ENCODE measurements around the gene BRI3. TPM values are rescaled to one million over a fixed set of nuclear protein-coding genes. Genes with fewer than 3 reads are reported as not detected.

BRI3 gene
- total RNA-seq, 1 experiment from 2014 or later, result 84.1 TPM

DNA sequence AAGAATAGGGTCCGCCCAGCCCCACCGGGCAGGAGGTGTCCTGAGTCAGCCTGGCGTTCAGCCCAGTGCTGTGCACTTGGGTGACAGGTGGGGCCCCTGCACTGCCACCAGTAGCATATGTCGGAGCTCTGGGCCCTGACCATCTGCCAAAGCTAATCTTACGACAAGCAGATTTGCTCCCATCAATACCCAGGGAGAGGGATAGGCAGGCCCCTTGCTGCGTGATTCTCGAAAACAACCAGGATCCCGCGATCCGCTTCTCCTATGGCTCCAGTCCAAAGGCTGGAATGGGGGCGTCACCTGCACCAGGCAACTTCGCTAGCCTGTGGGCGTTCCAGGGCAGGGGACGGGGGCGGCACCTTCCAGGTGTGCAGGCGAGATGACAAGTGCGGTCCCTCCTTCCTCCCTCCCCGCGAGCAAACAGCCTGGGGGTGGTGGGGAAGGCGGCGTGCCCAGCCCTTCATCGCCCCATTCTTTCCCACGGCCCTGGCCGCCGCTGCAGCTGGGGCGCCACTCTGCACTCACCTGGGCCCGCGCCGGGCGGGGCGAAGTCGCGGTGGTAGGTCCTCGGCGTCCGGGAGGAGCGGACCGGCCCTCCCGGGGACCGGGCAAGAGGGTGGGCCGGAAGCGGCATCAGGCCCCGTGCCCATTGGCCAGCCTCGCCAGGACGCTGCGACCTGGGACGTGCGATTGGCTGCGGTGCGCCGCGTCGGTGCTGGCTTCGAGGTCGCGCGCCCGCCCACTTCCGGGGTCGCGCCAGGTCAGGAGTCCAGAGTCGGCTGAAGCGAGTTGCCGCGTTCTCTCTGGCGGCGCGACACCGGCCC, 29.7 kb upstream of the BRI3 start, which contains the start of gene TECPR1:
Gene TECPR1, minus strand, starts transcription at position 632 of the 824 bp plus-strand sequence. CDS start 6,086 bp downstream, outside the sequence.
- DNase-seq (ENCODE audit: extremely low read depth, low read depth), result peak; percentile 88

- no peak for DNase-seq (ENCODE audit: extremely low read depth, low read depth)
These were observed 28.9 kb upstream of the BRI3 start for GRCh38 chr7:98252425-98253054.

DNA sequence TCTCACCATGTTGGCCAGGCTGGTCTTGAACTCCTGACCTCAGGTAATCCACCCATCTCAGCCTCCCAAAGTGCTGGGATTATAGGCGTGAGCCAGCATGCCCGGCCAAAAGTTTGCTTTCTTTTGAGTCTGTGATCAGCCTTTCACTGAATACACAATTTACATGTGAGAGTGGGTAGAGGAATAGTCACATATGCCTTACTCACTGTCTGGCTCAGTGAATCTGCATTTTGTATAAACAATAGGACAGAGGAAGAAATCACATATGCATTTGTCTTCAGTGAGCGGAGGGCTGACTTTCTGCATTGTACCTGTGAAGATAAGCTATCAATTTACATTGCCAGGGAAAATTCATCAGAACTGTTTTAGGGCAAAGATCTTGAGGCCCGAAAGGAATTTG, 27.0 kb upstream of the BRI3 start:
- no peak for DNase-seq (ENCODE audit: extremely low read depth, low read depth)

DNA sequence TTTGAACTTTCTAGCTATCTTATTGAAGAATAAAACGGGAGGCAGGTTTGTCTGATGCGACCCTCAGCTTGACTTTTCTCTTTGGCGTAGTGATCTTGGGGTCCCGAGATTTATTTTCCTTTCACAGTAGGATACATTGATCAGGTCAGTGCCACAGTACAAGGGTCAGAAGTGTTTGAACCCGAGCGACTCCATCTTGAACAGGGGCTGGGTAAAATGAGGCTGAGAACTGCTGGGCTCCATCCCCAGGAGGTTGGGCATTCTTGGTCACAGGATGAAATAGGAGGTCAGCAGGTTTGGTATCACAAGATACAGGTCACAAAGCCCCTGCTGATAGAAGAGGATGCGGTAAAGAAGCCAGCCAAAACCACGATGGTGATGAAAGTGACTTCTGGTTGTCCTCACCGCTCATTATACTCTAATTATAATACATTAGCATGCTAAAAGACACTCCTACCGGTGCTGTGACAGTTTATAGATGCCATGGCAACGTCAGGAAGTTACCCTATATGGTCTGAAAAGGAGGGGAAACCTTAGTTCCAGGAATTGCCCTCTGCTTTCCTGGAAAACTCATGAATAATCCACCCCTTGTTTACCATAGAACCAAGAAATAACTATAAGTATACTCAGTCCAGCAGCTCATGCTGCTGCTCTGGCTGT, 26.4 kb upstream of the BRI3 start:
- DNase-seq (ENCODE audit: extremely low read depth, low read depth), result no peak

DNA sequence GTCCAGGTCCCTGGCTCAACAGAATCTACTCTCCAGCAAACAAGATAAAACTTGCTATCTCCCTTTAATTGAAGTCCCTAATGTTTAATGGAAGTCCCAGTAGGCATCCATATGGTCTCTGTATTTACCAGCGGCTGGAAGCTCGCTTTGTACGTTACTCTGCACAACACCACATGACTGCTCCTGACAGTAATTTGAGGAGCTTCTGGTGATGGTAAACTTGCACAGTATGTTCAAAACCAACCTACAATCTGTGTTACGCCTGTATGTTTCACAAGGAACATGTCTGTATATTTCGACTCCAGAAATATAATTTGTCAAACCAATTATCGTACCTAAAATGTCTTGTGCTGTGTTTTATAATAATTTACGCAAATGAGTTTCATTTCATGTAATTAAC, 25.1 kb upstream of the BRI3 start:
- no peak for DNase-seq (ENCODE audit: extremely low read depth, low read depth)

DNA sequence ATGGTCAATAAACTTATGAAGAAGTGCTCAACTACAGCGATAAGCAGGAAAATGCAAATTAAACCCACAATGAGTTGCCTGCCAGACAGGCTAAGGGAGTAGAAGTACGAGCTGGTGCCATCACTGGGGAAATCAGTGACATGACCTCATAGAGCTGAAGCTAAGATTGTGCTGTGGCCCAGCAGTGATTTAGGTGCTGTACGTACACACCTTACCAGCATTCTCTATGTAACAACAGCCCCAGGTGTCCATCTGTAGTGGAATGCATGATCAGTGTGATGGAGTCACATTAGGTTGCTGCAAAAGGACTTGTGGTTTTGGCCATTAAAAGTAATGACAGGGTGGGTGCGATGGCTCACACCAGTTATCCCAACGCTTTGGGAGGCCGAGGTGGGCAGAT, 23.8 kb upstream of the BRI3 start:
- no peak for DNase-seq (ENCODE audit: extremely low read depth, low read depth)

GRCh38 chr7:98265841-98266271, 15.6 kb upstream of the BRI3 start:
- no peak for DNase-seq (ENCODE audit: extremely low read depth, low read depth)

GRCh38 chr7:98266840-98267239, 14.6 kb upstream of the BRI3 start:
- DNase-seq (ENCODE audit: extremely low read depth, low read depth), result no peak

- no peak for DNase-seq (ENCODE audit: extremely low read depth, low read depth)
These were observed 14.2 kb upstream of the BRI3 start for GRCh38 chr7:98267303-98267702.

DNA sequence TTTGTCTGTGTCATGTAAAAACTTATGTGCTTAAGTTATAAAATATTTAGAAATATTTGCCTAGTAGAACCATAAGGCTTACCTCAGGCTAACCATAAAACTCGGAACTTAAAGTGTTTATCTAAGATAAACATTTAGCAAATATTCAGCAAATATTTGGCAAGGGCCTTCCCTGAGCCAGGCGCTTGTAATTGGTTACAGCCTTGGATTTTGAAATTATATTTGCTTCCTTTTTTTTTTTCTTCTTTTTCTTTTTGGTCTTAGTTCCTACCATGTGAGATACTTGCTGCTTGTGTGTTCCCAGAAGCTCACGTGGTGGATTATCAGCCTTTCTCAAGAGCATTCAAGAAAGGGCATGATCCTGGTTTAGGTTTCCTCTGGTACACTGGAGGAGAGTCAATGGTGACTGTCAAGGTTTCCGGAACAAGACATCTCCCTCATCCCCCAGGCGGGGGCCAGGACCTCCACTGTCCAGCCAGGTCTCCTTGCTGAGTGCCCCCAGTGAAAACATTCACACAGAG, 5.2 kb upstream of the BRI3 start:
- no peak for DNase-seq (ENCODE audit: extremely low read depth, low read depth)

DNA sequence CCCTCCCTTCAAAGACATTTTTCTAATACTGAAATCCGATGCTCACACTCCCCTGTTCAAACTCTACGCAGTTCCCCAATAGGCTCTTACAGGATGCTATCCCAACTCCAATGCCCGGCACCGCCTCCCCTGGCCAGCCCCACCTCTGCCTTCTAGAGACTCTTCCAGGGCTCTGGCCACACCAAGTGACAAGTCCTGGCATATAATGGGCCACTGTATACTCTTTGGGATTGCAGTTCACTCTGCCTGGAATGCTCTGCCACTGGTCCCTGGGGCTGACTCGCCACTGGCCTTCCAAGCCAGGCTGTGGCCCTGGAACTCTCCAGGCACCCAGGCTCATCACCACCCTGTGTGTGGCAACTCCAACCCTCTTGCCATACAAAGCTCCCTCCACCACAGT, 3.1 kb upstream of the BRI3 start:
- DNase-seq (ENCODE audit: extremely low read depth, low read depth), result no peak

DNA sequence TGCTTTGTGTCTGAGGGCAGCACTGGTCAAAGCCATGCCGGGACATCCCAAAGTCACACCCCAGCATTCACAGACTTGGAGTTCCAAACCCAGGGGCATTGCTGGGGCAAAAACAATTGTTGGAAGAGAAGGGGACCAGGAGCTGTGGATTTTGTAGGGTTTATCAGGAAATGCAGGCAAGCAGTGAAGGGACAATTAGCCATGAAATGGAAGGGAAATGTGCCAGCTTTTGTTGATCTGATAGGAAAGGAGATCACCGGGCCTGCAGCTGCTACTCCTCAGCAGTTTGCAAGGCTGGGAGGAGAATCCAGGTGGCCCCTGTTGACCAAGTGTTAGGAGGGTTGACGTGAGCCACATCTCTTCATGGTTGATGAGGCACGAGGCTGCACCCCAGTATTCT, 2.5 kb upstream of the BRI3 start:
- no peak for DNase-seq (ENCODE audit: extremely low read depth, low read depth)

DNA sequence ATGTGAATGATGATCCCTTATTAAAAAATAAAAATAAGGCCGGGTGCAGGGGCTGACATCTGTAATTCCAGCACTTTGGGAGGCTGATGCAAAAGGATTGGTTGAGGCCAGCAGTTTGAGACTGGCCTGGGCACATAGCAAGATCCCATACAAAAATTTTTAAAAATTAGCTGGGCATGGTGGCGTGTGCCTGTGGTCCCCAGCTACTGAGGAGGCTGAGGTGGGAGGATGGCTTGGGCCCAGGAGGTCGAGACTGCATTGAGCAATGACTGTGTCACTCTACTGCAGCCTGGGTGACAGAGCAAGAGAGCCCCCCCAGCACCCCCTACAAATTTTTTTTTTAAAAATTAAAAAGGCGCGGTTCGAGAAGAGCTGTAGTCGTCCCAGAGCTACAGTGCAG, 1.2 kb upstream of the BRI3 start:
- DNase-seq (ENCODE audit: extremely low read depth, low read depth), result no peak

GRCh38 chr7:98281757-98282606, 496 bp downstream of the BRI3 start:
- DNase-seq (ENCODE audit: extremely low read depth, low read depth), result no peak

DNA sequence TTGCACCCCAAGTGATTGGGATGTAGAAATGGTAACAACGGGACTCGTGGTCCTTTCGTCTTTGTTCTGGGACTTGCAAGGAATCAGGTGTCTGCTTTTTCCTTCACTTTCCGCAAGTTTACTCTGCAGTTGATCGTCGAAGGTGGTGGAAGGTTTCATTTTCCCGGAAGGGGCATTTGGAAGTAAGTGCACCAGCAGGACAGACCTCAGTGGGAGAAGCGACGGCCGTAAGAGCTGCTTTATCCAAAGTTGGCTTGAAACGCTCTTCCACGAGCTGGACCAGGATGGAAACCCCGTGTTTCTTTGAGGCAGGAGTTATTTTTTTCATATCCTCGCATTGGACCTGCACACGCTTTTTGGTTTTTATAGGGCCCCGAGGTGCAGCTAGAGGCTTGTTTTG, 1.2 kb downstream of the BRI3 start:
- no peak for DNase-seq (ENCODE audit: extremely low read depth, low read depth)

DNA sequence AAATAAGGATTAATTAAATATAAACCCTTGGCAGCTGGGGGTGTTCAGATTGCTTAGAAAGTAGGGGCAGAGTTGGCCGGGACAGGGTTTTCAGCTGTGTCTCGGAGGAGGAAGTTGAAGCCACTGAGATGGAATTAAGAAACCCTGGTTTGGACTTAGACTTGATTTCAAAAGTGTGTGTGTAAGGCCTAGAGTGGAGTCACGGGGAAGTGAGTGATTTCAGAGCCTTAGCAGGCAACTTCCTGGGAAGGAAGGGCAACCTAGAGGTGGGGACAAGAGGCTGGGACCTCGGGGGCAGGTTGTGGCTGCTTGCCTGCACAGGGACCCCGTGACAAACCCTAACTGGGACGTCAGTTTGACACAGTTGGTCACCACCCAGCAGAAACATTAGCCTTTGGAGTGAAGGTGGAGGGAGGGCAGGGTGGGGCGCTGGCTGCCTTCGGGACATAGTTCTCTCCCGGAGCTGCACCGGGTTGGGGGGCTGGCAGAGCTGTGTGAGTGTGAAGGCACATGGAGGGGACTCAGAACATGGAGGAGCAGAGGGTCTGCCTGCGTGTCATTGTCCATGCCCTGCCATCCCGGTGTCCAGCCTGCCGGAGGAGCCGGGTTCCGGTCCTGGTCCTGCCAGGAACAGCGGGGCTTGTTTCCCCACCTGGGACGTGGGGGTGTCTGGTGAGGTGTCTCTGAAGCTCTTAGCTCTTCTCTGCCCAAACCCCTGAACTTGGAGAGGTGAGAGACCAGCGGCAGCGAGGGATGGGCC, 1.8 kb downstream of the BRI3 start:
- DNase-seq (ENCODE audit: extremely low read depth, low read depth), result no peak

DNA sequence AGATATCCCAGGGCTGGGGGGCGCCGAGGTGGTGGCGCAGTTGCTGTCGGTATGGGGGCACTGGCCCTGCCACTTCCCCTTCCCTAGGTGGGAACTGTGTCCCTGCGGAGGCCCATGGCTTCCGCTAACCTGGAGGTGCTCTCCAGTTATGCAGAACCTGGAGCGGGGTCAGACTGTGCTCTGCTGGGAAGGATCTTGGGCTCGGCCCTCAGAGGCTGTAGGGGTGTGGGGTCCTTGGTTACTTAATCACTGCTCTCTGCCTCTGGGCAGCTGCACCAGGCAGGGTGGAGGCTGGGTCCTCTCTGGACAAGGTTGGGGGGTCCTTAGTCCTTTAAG, 2.4 kb downstream of the BRI3 start:
- DNase-seq (ENCODE audit: extremely low read depth, low read depth), result no peak

- no peak for DNase-seq (ENCODE audit: extremely low read depth, low read depth)
These were observed 3.0 kb downstream of the BRI3 start for GRCh38 chr7:98284335-98285036.

Data from NCI-H460 (cell line).